GM20000 (cell line): Measurements from ENCODE around the gene PAPSS1.
"Not testable (repeated sequence)": the region's sequence is repeated elsewhere in the genome, so short reads cannot be mapped to it uniquely, and the experiment has no call there.

ENCODE experiments used
- DNase-seq: peaks from one replicate; pipeline ENCODE4 v3.0.0; 2012; ENCODE audit warnings: low spot score
- CTCF ChIP-seq: IDR thresholded peaks from 2 replicates; pipeline ENCODE4 v1.5.1; 2012; ENCODE audit warnings: mild to moderate bottlenecking, control low read depth; ENCODE audit errors: extremely low read depth, missing control alignments

PAPSS1 gene

GRCh38 chr4:107699466-107700206 lies 20.4 kb downstream of the PAPSS1 start:
- no peak for TF ChIP-seq CTCF
- DNase-seq, result no peak

GRCh38 chr4:107696187-107696586 lies 23.8 kb downstream of the PAPSS1 start:
- not testable (repeated sequence) for DNase-seq

DNA sequence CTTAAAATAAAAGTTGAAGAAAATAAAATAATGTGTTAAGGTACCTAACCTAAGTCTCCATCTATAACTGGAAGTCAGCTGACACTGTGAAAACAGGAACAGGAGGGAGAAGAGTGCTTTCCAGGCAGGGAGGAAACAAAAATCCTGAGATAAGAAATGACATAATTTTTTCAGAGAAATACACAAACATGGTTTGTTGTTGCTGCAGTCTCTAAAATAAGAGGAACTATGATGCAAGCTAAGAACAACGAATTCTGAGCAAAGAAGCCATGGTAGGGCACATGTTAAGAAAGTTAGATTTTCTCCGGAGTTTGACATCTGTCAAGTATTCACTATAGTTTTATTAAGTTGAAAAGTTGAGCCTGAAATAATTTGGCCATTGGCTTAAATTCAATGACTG lies 26.9 kb downstream of the PAPSS1 start:
- DNase-seq, result no peak
- no peak for TF ChIP-seq CTCF

DNA sequence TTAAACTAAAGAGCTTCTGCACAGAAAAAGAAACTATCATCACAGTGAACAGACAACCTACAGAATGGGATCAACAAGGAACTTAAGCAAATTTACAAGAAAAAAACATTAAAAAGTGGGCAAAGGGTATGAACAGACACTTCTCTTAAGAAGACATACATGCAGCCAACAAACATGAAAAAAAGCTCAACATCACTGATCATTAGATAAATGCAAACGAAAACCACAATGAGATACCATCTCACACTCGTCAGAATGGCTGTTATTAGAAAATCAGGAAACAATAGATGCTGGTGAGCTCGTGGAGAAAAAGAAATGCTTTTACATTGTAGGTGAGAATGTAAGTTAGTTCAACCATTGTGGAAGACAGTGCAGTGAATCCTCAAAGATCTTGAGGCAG lies 27.8 kb downstream of the PAPSS1 start:
- no peak for TF ChIP-seq CTCF

GRCh38 chr4:107691378-107691777 lies 28.7 kb downstream of the PAPSS1 start:
- no peak for TF ChIP-seq CTCF
- no peak for DNase-seq

More for the DNA sequence above, 27.8 kb downstream of the PAPSS1 start:
- DNase-seq, result no peak

DNA sequence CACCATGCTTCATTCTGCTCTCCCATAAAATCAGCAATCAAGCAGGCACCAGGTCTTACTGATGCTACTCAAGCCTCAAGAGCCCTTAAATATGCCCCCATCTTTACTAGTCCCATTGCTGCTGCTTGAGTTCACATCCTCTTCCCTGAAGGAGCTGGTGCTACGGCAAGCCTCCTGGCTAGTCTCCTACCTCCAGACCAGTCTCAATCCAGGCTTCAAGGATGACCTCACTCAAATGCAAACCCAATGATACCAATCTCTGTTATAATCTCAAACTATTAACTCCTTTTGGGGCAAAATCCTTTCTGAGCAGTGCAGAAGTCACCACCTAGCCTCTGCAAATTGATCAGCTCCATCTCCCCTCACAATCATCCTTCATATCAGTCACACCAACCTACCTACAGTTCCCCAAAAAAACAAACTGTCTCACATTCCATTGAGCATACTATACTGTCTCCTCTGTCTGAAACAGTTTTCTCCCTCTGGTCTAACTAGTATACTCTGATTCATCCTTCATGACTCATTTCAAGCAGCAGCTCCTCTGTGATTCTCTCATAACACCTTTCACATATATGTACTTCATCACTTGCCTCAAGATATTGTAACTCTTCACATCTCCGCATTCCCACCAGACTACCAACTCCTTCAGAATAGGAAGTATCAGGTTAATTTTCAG lies 30.0 kb downstream of the PAPSS1 start:
- no peak for DNase-seq

DNA sequence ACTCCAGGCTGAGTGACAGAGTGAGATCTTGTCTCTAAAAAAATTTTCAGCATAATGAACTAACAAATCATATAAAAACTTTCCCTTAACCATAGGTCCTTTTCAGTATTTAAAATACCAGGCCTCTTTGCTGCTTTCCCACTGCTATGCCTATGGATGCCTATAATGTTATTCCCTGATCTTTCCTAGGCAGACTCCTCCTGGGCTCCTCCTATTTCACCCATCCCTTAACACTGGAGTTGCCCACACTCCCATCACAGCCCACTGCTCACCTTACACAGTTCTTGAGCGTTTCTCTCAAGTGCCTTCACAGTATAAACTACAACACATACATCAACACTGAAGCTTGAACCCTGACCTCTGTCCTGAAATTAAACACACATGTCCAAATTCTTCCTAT lies 31.6 kb downstream of the PAPSS1 start:
- DNase-seq, result no peak
- TF ChIP-seq CTCF, result no peak

More for the DNA sequence above, 30.0 kb downstream of the PAPSS1 start:
- no peak for TF ChIP-seq CTCF
